Adrenal gland (tissue), 5 donors: ENCODE data around the gene UCHL5.

Experiments
- CTCF ChIP-seq, 6 experiments: fragments of 450-650 bp in 4 of 6; fragments of 200-600 bp in 2 of 6; sonication (generic) in 1 of 6; IDR thresholded peaks; 1 replicate in 5 of 6; 2 replicates in 1 of 6; pipeline versions ENCODE4 v1.5.1 to v1.8.0; 2016 to 2021; ENCODE audit warnings: antibody characterized with exemption in 6 of 6, mild to moderate bottlenecking in 2 of 6, moderate library complexity in 1 of 6
- POLR2A ChIP-seq, 2 donors: fragments of 450-650 bp; IDR thresholded peaks; one replicate each; pipeline ENCODE4 v1.6.1; 2017; ENCODE audit warnings: antibody characterized with exemption in 2 of 2, mild to moderate bottlenecking in 2 of 2, moderate library complexity in 1 of 2
- donor health status: DM: no; HTN: no; CAD: no.

- no peak for TF ChIP-seq CTCF (IDR thresholded peaks at IDR 0.05)
- TF ChIP-seq POLR2A (IDR thresholded peaks at IDR 0.05) = peak; percentile 47 to 88
Measured at GRCh38 chr1:193059282-193060114, at the start of gene UCHL5, which contains the start of gene RO60.
